Frontal cortex (tissue), 4 donors: ENCODE measurements around the gene MDFIC. TPM values are rescaled to one million over a fixed set of nuclear protein-coding genes. Genes with fewer than 3 reads are reported as not detected.

ENCODE experiments used
- DNase-seq, 2 donors: peaks; one replicate each; pipeline ENCODE4 v3.0.0; 2012; ENCODE audit warnings: low spot score in 2 of 2
- FAIRE-seq: peaks from 2 replicates; lab custom pipeline; 2012; peaks lifted over from hg19 to GRCh38; lab: Jason Lieb, UNC
- total RNA-seq: library from RNA; depleted of rRNA; stranded (reverse); fragments of >200 nt; gene quantifications from one replicate; pipeline ENCODE4 v1.2.3, GENCODE V29; 2014
- donor health status: control.
- donor health status: control.
- donor health status: control.

MDFIC gene
- total RNA-seq, 1 donor from 2014 or later = 6.1 TPM

GRCh38 chr7:115066050-115066449, 144.2 kb downstream of the MDFIC start:
- no peak for DNase-seq
- no peak for FAIRE-seq

GRCh38 chr7:115066634-115067033, 144.7 kb downstream of the MDFIC start:
- DNase-seq (no peak), FAIRE-seq (no peak)

DNA sequence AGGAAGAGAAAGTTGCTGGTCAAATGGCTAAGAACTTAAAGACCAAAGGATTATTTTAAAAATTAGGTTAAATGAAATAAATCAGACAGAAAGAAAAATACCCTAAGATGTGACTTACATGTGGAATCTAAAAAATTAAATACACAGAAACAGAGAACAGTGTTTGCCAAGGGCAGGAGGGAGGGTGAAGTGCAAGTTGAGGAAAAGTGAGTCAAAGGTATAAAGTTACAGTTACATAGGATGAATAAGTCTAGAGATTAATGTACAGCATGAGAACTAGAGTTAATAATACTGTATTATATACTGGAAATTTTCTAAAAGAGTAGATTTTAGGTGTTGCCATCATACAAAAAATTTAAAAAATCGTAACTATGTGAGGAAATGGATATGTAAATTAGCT, 146.3 kb downstream of the MDFIC start:
- FAIRE-seq (no peak), DNase-seq (no peak)
